SH-SY5Y (cell line): ENCODE measurements around the gene NOC4L.

Source experiments
- GATA2 ChIP-seq: IDR thresholded peaks from 2 replicates; pipeline ENCODE4 v1.6.1; 2011; ENCODE audit warnings: mild to moderate bottlenecking, low read depth, low read length
- GATA3 ChIP-seq: IDR thresholded peaks from 2 replicates; pipeline ENCODE4 v1.6.1; 2011; ENCODE audit warnings: low read depth, mild to moderate bottlenecking, low read length, moderate library complexity

- TF ChIP-seq GATA3, result no peak
- TF ChIP-seq GATA2, result no peak
Measured at GRCh38 chr12:132146098-132146497, 1.8 kb downstream of the NOC4L start.
